Colonic mucosa (tissue), 4 donors: ENCODE results near the gene DNTTIP2. TPM values are rescaled to one million over a fixed set of nuclear protein-coding genes. Genes with fewer than 3 reads are reported as not detected.

Experiments used
- DNase-seq: peaks from one replicate; pipeline ENCODE4 v3.0.0-alpha.2; 2020
- H3K27ac ChIP-seq: fragments of 200-600 bp; one replicate; pipeline ENCODE4 v1.8.0; 2021
- H3K27me3 ChIP-seq: fragments of 200-600 bp; one replicate; pipeline ENCODE4 v1.8.0; 2021
- H3K36me3 ChIP-seq: fragments of 200-600 bp; one replicate; pipeline ENCODE4 v1.8.0; 2021
- H3K4me1 ChIP-seq: fragments of 200-600 bp; one replicate; pipeline ENCODE4 v1.8.0; 2021; ENCODE audit warnings: mild to moderate bottlenecking
- H3K4me3 ChIP-seq: fragments of 200-600 bp; one replicate; pipeline ENCODE4 v1.8.0; 2021
- H3K9ac ChIP-seq, 2 donors: one replicate each; pipeline ENCODE4 v1.7.0; 2013; ENCODE audit warnings: control low read depth in 2 of 2, low read depth in 2 of 2, low read length in 2 of 2
- H3K9me3 ChIP-seq: fragments of 200-600 bp; one replicate; pipeline ENCODE4 v1.8.0; 2021
- CTCF ChIP-seq: fragments of 200-600 bp; IDR thresholded peaks from one replicate; pipeline ENCODE4 v1.8.0; 2022; ENCODE audit warnings: antibody characterized with exemption, mild to moderate bottlenecking
- intact Hi-C: fragments of 100-400 bp; cut with DNase I; formaldehyde crosslinking; loops from one replicate; pipeline ENCODE4 v1.14.1; 2022
- total RNA-seq, 2 donors: library from RNA; stranded (reverse); fragmentation: NEBNext Ultra II Directional in 1 of 2; extraction: Animal tissue kit (Norgen Biotek cat#: 25700) in 1 of 2; gene quantifications; one replicate each; pipeline ENCODE4 v1.2.1, GENCODE V29; 2021
- donor health status: healthy.
- donor health status: DM: no; HTN: no; CAD: no.
- donor health status: DM: no; HTN: no; CAD: no.

Gene DNTTIP2
- total RNA-seq, 2 donors from 2014 or later, result 36.1 to 36.4 TPM

GRCh38 chr1:93827128-93827527 lies 51.9 kb downstream of the DNTTIP2 start:
- intact Hi-C loops, result loop anchor here (10.0 kb wide), 1 partner anchor 522 kb away; no protein-coding TSS in a partner anchor

GRCh38 chr1:93824834-93825233 lies 54.2 kb downstream of the DNTTIP2 start:
- Histone ChIP-seq H3K36me3 (no peaks in the 10 kb centered on the region), H3K9ac (no peak overlapping the region), H3K4me1 (no peaks in the 10 kb centered on the region), H3K27me3 (no peaks in the 10 kb centered on the region), H3K4me3 (no peak overlapping the region), H3K27ac (no peak overlapping the region), H3K9me3 (no peaks in the 10 kb centered on the region)
- intact Hi-C loops, result loop anchor here (10.0 kb wide), 1 partner anchor 520 kb away; no protein-coding TSS in a partner anchor
- no peak for DNase-seq
- no peak for TF ChIP-seq CTCF

More at GRCh38 chr1:93827128-93827527, 51.9 kb downstream of the DNTTIP2 start:
- Histone ChIP-seq H3K27ac (no peak overlapping the region), H3K4me3 (no peak overlapping the region), H3K4me1 (no peaks in the 10 kb centered on the region), H3K9ac (no peak overlapping the region), H3K27me3 (no peaks in the 10 kb centered on the region), H3K36me3 (no peaks in the 10 kb centered on the region), H3K9me3 (no peaks in the 10 kb centered on the region)
- TF ChIP-seq CTCF, result no peak
- DNase-seq, result no peak

- Histone ChIP-seq H3K4me3 (no peak overlapping the region), H3K27ac (no peak overlapping the region), H3K27me3 (no peaks in the 10 kb centered on the region), H3K4me1 (no peaks in the 10 kb centered on the region), H3K9ac (no peak overlapping the region), H3K9me3 (no peaks in the 10 kb centered on the region), H3K36me3 (no peaks in the 10 kb centered on the region)
- intact Hi-C loops, result loop anchor here (10.0 kb wide), 1 partner anchor 518 kb away; no protein-coding TSS in a partner anchor
- no peak for TF ChIP-seq CTCF
- DNase-seq, result no peak
These were observed 56.1 kb downstream of the DNTTIP2 start for GRCh38 chr1:93822730-93823425.

GRCh38 chr1:93821423-93822144 lies 57.4 kb downstream of the DNTTIP2 start:
- DNase-seq, result no peak
- intact Hi-C loops, result loop anchor here (10.0 kb wide), 1 partner anchor 517 kb away; no protein-coding TSS in a partner anchor
- TF ChIP-seq CTCF, result no peak
- H3K4me1 ChIP-seq, result no peaks in the 10 kb centered on the region
- H3K27me3 ChIP-seq, result no peaks in the 10 kb centered on the region
- no peak overlapping the region for H3K27ac ChIP-seq
- no peak overlapping the region for H3K4me3 ChIP-seq
- H3K36me3 ChIP-seq, result no peaks in the 10 kb centered on the region
- no peaks in the 10 kb centered on the region for H3K9me3 ChIP-seq
- no peak overlapping the region for H3K9ac ChIP-seq

- Histone ChIP-seq H3K36me3 (no peaks in the 10 kb centered on the region), H3K27ac (no peak overlapping the region), H3K4me3 (no peak overlapping the region), H3K9ac (no peak overlapping the region), H3K27me3 (no peaks in the 10 kb centered on the region), H3K9me3 (no peaks in the 10 kb centered on the region), H3K4me1 (no peaks in the 10 kb centered on the region)
- TF ChIP-seq CTCF, result no peak
- intact Hi-C loops, result loop anchor here (10.0 kb wide), 1 partner anchor 516 kb away; no protein-coding TSS in a partner anchor
- DNase-seq, result no peak
These were observed 58.2 kb downstream of the DNTTIP2 start for GRCh38 chr1:93820554-93821422.
